Hepatocyte (in vitro differentiated cells): ENCODE data around the gene GRK5.

Experiments
- CTCF ChIP-seq: fragments of 200-600 bp; sonication (generic); IDR thresholded peaks from 2 replicates; pipeline ENCODE4 v1.5.1; 2016; ENCODE audit warnings: antibody characterized with exemption, mild to moderate bottlenecking; ENCODE audit not compliant: poor library complexity
- EZH2 ChIP-seq: fragments of 200-600 bp; sonication (generic); IDR thresholded peaks from 2 replicates; pipeline ENCODE4 v1.6.1; 2016; ENCODE audit warnings: antibody characterized with exemption, mild to moderate bottlenecking, borderline replicate concordance
- EZH2phosphoT487 ChIP-seq: fragments of 200-600 bp; sonication (generic); IDR thresholded peaks from one replicate; pipeline ENCODE4 v1.6.1; 2018; ENCODE audit warnings: antibody characterized with exemption, mild to moderate bottlenecking, low read depth, moderate library complexity; ENCODE audit not compliant: unreplicated experiment, severe bottlenecking

DNA sequence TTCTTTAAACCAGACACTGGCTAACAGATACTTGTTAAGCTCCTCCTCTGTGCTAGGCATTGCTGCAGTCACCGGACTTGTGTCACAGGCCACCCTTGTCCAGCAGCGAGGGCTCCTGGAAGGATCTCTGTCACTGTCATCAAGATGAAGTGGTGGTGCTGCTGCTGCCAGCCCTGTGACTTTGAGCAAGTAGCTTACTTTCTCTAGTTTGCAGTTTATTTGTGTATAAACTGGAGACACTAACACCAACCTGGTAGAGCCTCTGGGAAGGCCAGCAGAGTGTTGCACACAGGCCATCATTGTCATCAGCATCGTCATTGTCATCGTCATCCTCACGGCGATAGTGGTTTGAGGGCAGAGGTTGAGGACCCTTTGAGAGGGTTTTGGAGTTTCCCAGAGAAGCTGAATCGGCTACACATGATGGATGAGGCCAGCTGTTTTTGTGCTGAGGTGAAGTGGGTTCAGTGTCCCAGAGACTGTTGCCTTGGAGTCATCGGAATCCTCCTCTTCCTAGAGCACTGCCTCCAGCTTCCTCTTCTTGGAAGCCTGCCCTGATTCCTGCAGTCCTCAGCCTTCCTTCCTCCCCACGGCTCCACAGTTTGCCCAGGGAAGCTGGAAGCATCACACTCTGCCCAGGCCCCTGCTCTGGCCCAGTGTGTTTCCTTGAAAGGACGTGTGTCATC, 128.4 kb downstream of the GRK5 start:
- TF ChIP-seq CTCF: no peak
- no peak for TF ChIP-seq EZH2
- no peak for TF ChIP-seq EZH2phosphoT487
